Measurements from ENCODE around the gene TSPAN12. TPM values are rescaled to one million over a fixed set of nuclear protein-coding genes. Genes with fewer than 3 reads are reported as not detected.

The TSPAN12 gene
- total and polyA plus RNA-seq, 2 of the 8 experiments (the other 6 are each of a cell fraction or from before 2014, with no cell fraction given) = 6.1 to 17.9 TPM

GRCh38 chr7:120857588-120858573 lies at the start of gene TSPAN12 (continued):
- peak; percentile 34 for TF ChIP-seq E2F6 (IDR thresholded peaks at IDR 0.05)
- TF ChIP-seq CHD2 (IDR thresholded peaks at IDR 0.05; ENCODE audit: low read length) = no peak
- TF ChIP-seq KDM4A (IDR thresholded peaks at IDR 0.05; ENCODE audit: low read depth, low read length, severe bottlenecking) = peak; percentile 24
- TF ChIP-seq EZH2 (IDR thresholded peaks at IDR 0.05; ENCODE audit: low read depth, low read length, severe bottlenecking) = no peak
- TF ChIP-seq GABPA (IDR thresholded peaks at IDR 0.05; ENCODE audit: borderline replicate concordance, insufficient read depth, low read length) = no peak
- peak; percentile 81 for TF ChIP-seq POLR2AphosphoS5 (IDR thresholded peaks at IDR 0.05; ENCODE audit: low read depth, low read length)
- no peak for TF ChIP-seq SIX5 (IDR thresholded peaks at IDR 0.05; ENCODE audit: low read depth, low read length)
- peak; percentile 28; the same call in 1 of the 2 replicates for TF ChIP-seq CREB1 (IDR thresholded peaks at IDR 0.05)
- no peak for TF ChIP-seq BCL11A (IDR thresholded peaks at IDR 0.05; ENCODE audit: low read depth in 2 of 2, low read length in 2 of 2)
- no peak for TF ChIP-seq RNF2 (IDR thresholded peaks at IDR 0.05; ENCODE audit: borderline replicate concordance, low read depth, low read length, missing control alignments, poor library complexity, severe bottlenecking)
- TF ChIP-seq BACH1 (IDR thresholded peaks at IDR 0.05; ENCODE audit: low read length) = no peak
- no peak for TF ChIP-seq KDM1A (IDR thresholded peaks at IDR 0.05; ENCODE audit: borderline replicate concordance, low read length)
- no peak for TF ChIP-seq BRCA1 (IDR thresholded peaks at IDR 0.05; ENCODE audit: low read depth, low read length)
- no peak for TF ChIP-seq MAFK (IDR thresholded peaks at IDR 0.05; ENCODE audit: low read depth, low read length)
- TF ChIP-seq KDM5A (IDR thresholded peaks at IDR 0.05; ENCODE audit: low read length) = no peak
- no peak for TF ChIP-seq ATF2 (IDR thresholded peaks at IDR 0.05; ENCODE audit: low read length)
- TF ChIP-seq SAP30 (IDR thresholded peaks at IDR 0.05; ENCODE audit: insufficient read depth, insufficient replicate concordance, low read length) = no peak
- TF ChIP-seq TBP (IDR thresholded peaks at IDR 0.05; ENCODE audit: low read depth, low read length) = no peak
- no peak for TF ChIP-seq YY1 (IDR thresholded peaks at IDR 0.05; ENCODE audit: low read depth, low read length)
- TF ChIP-seq TAF1 (IDR thresholded peaks at IDR 0.05; ENCODE audit: low read depth, low read length) = peak; percentile 67
- TF ChIP-seq EGR1 (IDR thresholded peaks at IDR 0.05; ENCODE audit: borderline replicate concordance, low read depth, low read length) = no peak

Measured in H1 (cell line).